ENCODE data around the gene NMU.

DNA sequence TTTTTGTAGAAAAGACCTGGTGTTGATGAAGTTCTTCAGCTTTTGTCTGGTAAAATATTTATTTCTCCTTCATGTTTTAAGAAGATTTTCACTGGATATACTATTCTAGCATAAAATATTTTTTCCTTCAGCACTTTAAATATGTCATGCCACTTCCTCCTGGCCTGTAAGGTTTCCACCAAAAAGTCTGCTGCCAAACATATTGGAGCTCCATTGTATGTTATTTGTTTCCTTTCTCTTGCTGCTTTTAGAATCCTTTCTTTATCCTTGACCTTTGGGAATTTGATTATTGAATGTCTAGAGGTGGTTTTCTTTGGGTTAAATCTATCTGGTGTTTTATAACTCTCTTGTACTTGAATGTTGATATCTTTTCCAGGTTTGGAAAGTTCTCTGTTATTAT is 35.6 kb upstream of the NMU start:
- no peak for TF ChIP-seq POLR2A (IDR thresholded peaks at IDR 0.05)
- TF ChIP-seq, protein P1, sequence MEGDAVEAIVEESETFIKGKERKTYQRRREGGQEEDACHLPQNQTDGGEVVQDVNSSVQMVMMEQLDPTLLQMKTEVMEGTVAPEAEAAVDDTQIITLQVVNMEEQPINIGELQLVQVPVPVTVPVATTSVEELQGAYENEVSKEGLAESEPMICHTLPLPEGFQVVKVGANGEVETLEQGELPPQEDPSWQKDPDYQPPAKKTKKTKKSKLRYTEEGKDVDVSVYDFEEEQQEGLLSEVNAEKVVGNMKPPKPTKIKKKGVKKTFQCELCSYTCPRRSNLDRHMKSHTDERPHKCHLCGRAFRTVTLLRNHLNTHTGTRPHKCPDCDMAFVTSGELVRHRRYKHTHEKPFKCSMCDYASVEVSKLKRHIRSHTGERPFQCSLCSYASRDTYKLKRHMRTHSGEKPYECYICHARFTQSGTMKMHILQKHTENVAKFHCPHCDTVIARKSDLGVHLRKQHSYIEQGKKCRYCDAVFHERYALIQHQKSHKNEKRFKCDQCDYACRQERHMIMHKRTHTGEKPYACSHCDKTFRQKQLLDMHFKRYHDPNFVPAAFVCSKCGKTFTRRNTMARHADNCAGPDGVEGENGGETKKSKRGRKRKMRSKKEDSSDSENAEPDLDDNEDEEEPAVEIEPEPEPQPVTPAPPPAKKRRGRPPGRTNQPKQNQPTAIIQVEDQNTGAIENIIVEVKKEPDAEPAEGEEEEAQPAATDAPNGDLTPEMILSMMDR (IDR thresholded peaks at IDR 0.05), result no peak
